Body of pancreas (tissue), 4 donors: ENCODE results near the gene HSD17B1. TPM values are rescaled to one million over a fixed set of nuclear protein-coding genes. Genes with fewer than 3 reads are reported as not detected.

Experiments
- ATAC-seq: fragments of 150-250 bp; one replicate; pipeline ENCODE4 v1.9.1; 2016
- DNase-seq, 4 donors: peaks; one replicate each; pipeline ENCODE4 v3.0.0-alpha.2; 2019
- H3K27ac ChIP-seq, 4 donors: fragments of 200-600 bp; sonication (generic); 1 replicate in 3 of 4; 2 replicates in 1 of 4; pipeline versions ENCODE4 v1.5.1 to v1.6.1; 2016 to 2019; ENCODE audit warnings: mild to moderate bottlenecking in 1 of 4, mixed read lengths in 1 of 4, moderate library complexity in 1 of 4
- H3K27me3 ChIP-seq, 2 donors: fragments of 200-600 bp; sonication (generic); one replicate each; pipeline ENCODE4 v1.6.0; 2016; ENCODE audit warnings: mild to moderate bottlenecking in 1 of 2
- H3K36me3 ChIP-seq, 2 donors: fragments of 200-600 bp; sonication (generic); replicated peaks in 1 of 2; 2 replicates each; pipeline ENCODE4 v1.5.1; 2016; ENCODE audit warnings: low read depth in 2 of 2; ENCODE audit not compliant: insufficient read depth in 1 of 2
- H3K4me1 ChIP-seq: fragments of 200-600 bp; sonication (generic); one replicate; pipeline ENCODE4 v1.6.0; 2016
- H3K4me3 ChIP-seq, 2 donors: fragments of 200-600 bp; sonication (generic); 1 replicate in 1 of 2; 2 replicates in 1 of 2; pipeline ENCODE4 v1.5.1; 2016 to 2019
- H3K9me3 ChIP-seq, 3 donors: fragments of 200-600 bp; sonication (generic); 1 replicate in 2 of 3; 2 replicates in 1 of 3; pipeline ENCODE4 v1.5.1; 2016
- CTCF ChIP-seq, 7 experiments: fragments of 450-650 bp in 4 of 7; fragments of 200-600 bp in 3 of 7; sonication (generic) in 3 of 7; IDR thresholded peaks; one replicate each; pipeline ENCODE4 v1.5.1; 2016 to 2019; ENCODE audit warnings: antibody characterized with exemption in 7 of 7
- POLR2A ChIP-seq, 3 donors: fragments of 450-650 bp; IDR thresholded peaks; one replicate each; pipeline ENCODE4 v1.6.1; 2016; ENCODE audit warnings: antibody characterized with exemption in 3 of 3, mild to moderate bottlenecking in 2 of 3
- WGBS, 2 donors: methylation state at CpG; one replicate each; pipeline ENCODE4 v1.1.5; 2017; 5-methylcytosine and 5-hydroxymethylcytosine counted together
- intact Hi-C: fragments of 100-400 bp; cut with DNase I; formaldehyde crosslinking; loops from one replicate; pipeline ENCODE4 v1.15.1; 2023
- total RNA-seq, 2 donors: library from RNA; depleted of rRNA; stranded (reverse); fragments of >200 nt; gene quantifications; one replicate each; pipeline ENCODE4 v1.1.0, GENCODE V29; 2016

HSD17B1 gene
- total RNA-seq, 2 donors from 2014 or later: 0.78 to 9.2 TPM

- no peak for DNase-seq
- H3K27ac ChIP-seq: no peak overlapping the region
- 73 to 84% methylated on average over 6 of the region's 6 CpGs for WGBS, 2 donors
- no peaks in the 10 kb centered on the region for H3K36me3 ChIP-seq
- no peak overlapping the region for H3K4me3 ChIP-seq
- H3K9me3 ChIP-seq: no peaks in the 10 kb centered on the region
- intact Hi-C loops: no loop called here
- no peaks in the 10 kb centered on the region for H3K27me3 ChIP-seq
- TF ChIP-seq POLR2A (IDR thresholded peaks at IDR 0.05) (no peak), CTCF (IDR thresholded peaks at IDR 0.05) (no peak)
- ATAC-seq: no peak
- H3K4me1 ChIP-seq: peaks cover 36% of the 10 kb centered on the region
Observed at GRCh38 chr17:42559075-42559474, 6.4 kb downstream of the HSD17B1 start.

- WGBS, 2 donors: 56 to 73% methylated on average over 3 of the region's 3 CpGs
Observed at GRCh38 chr17:42560246-42560645, 7.5 kb downstream of the HSD17B1 start.

GRCh38 chr17:42561897-42562387, 9.2 kb downstream of the HSD17B1 start, which contains the start of gene COASY:
TSS of gene COASY (plus strand) at chr17:42562148. CDS start at chr17:42562623, 475 bp downstream.
- 0% methylated on average over 26 of the region's 26 CpGs; no CpG with 5 or more reads in 1 of the 2 donors for WGBS, 2 donors
- TF ChIP-seq POLR2A (IDR thresholded peaks at IDR 0.05): peak; percentile 18 to 81 (median 80)
- peak in 1 of 7 experiments; percentile 7 for TF ChIP-seq CTCF (IDR thresholded peaks at IDR 0.05)
- peak; percentile 96 to 98 (median 97) for DNase-seq
- intact Hi-C loops: no loop called here
- peaks cover 0 to 15% of the 10 kb centered on the region in 2 donors for H3K36me3 ChIP-seq
- H3K4me1 ChIP-seq: peaks cover 44% of the 10 kb centered on the region
- ATAC-seq: peak; percentile 85
- no peaks in the 10 kb centered on the region for H3K9me3 ChIP-seq
- H3K27ac ChIP-seq: peak within 1 kb of the TSS; percentile 72 to 93 (median 88)
- H3K4me3 ChIP-seq: peak within 1 kb of the TSS; percentile 72 to 90
- no peaks in the 10 kb centered on the region for H3K27me3 ChIP-seq

More at GRCh38 chr17:42560246-42560645, 7.5 kb downstream of the HSD17B1 start:
- no peaks in the 10 kb centered on the region for H3K27me3 ChIP-seq
- TF ChIP-seq CTCF (IDR thresholded peaks at IDR 0.05) (no peak), POLR2A (IDR thresholded peaks at IDR 0.05) (no peak)
- peaks cover 0 to 9% of the 10 kb centered on the region in 2 donors for H3K36me3 ChIP-seq
- no peak for DNase-seq
- H3K27ac ChIP-seq: no peak overlapping the region
- ATAC-seq: no peak
- peaks cover 37% of the 10 kb centered on the region for H3K4me1 ChIP-seq
- no peaks in the 10 kb centered on the region for H3K9me3 ChIP-seq
- no peak overlapping the region for H3K4me3 ChIP-seq
- intact Hi-C loops: no loop called here

- Histone ChIP-seq H3K9me3 (no peaks in the 10 kb centered on the region), H3K4me1 (peaks cover 46% of the 10 kb centered on the region), H3K27ac (peak overlapping the region; percentile 72 to 93 (median 88)), H3K36me3 (peaks cover 0 to 15% of the 10 kb centered on the region in 2 donors), H3K27me3 (no peaks in the 10 kb centered on the region), H3K4me3 (peak overlapping the region; percentile 72 to 90)
- intact Hi-C loops: no loop called here
- ATAC-seq: peak; percentile 5
- 3 to 12% methylated on average over 18 to 47 of the region's 48 CpGs for WGBS, 2 donors
- peak; percentile 42 to 55 (median 45) for DNase-seq
- TF ChIP-seq CTCF (IDR thresholded peaks at IDR 0.05) (peak in 1 of 7 experiments; percentile 1), POLR2A (IDR thresholded peaks at IDR 0.05) (peak in 1 of 3 donors; percentile 12)
Observed at GRCh38 chr17:42562388-42563142, 9.8 kb downstream of the HSD17B1 start.
